MM.1S (cell line): ENCODE data around the gene MICALL1.

Experiments
- DNase-seq: peaks from one replicate; pipeline ENCODE4 v3.0.0-alpha.2; 2015
- H2AFZ ChIP-seq: fragments of 300-600 bp; sonication (generic); 2 replicates; pipeline ENCODE4 v1.6.0; 2016; ENCODE audit warnings: antibody characterized with exemption, low read length
- H3F3A ChIP-seq: fragments of 300-600 bp; sonication (generic); 2 replicates; pipeline ENCODE4 v1.6.1; 2016; ENCODE audit warnings: mild to moderate bottlenecking, antibody characterized with exemption, low read length, moderate library complexity, mixed read lengths; ENCODE audit not compliant: insufficient read depth
- H3K27ac ChIP-seq: fragments of 300-600 bp; sonication (generic); 2 replicates; pipeline ENCODE4 v1.5.1; 2016; ENCODE audit warnings: mild to moderate bottlenecking, low read length
- H3K27me3 ChIP-seq: fragments of 300-600 bp; sonication (generic); replicated peaks from 2 replicates; pipeline ENCODE4 v1.6.0; 2016; ENCODE audit warnings: low read length; ENCODE audit not compliant: insufficient read depth
- H3K36me3 ChIP-seq: fragments of 300-600 bp; sonication (generic); replicated peaks from 2 replicates; pipeline ENCODE4 v1.6.1; 2016; ENCODE audit warnings: mild to moderate bottlenecking, low read length, mixed read lengths; ENCODE audit not compliant: insufficient read depth
- H3K4me1 ChIP-seq: fragments of 300-600 bp; sonication (generic); 2 replicates; pipeline ENCODE4 v1.6.1; 2016; ENCODE audit warnings: low read length, mixed read lengths
- H3K4me2 ChIP-seq: fragments of 300-600 bp; sonication (generic); 2 replicates; pipeline ENCODE4 v1.6.0; 2016; ENCODE audit warnings: low read depth, low read length
- H3K4me3 ChIP-seq: fragments of 300-600 bp; sonication (generic); 2 replicates; pipeline ENCODE4 v1.5.1; 2016; ENCODE audit warnings: low read length, mixed read lengths
- H3K79me2 ChIP-seq: fragments of 300-600 bp; sonication (generic); 2 replicates; pipeline ENCODE4 v1.6.1; 2016; ENCODE audit warnings: mixed run types, low read length, mixed read lengths
- H3K9ac ChIP-seq: fragments of 300-600 bp; sonication (generic); 2 replicates; pipeline ENCODE4 v1.6.1; 2016; ENCODE audit warnings: low read length, mixed read lengths
- H3K9me2 ChIP-seq: fragments of 300-600 bp; sonication (generic); replicated peaks from 2 replicates; pipeline ENCODE4 v1.6.1; 2016; ENCODE audit warnings: mild to moderate bottlenecking, low read length, mixed read lengths; ENCODE audit not compliant: insufficient read depth
- H3K9me3 ChIP-seq: fragments of 300-600 bp; sonication (generic); replicated peaks from 2 replicates; pipeline ENCODE4 v1.6.1; 2016; ENCODE audit warnings: mild to moderate bottlenecking, low read length, mixed read lengths; ENCODE audit not compliant: insufficient read depth
- H4K20me1 ChIP-seq: fragments of 300-600 bp; sonication (generic); 2 replicates; pipeline ENCODE4 v1.6.1; 2016; ENCODE audit warnings: mild to moderate bottlenecking, low read length, moderate library complexity, mixed read lengths; ENCODE audit not compliant: insufficient read depth
- CTCF ChIP-seq: fragments of 300-600 bp; sonication (generic); IDR thresholded peaks from 2 replicates; pipeline ENCODE4 v1.5.1; 2016; ENCODE audit warnings: antibody characterized with exemption, low read length, mixed read lengths
- EZH2 ChIP-seq: fragments of 300-600 bp; sonication (generic); optimal IDR thresholded peaks from 2 replicates; pipeline ENCODE3; 2017; ENCODE audit warnings: low read depth, mild to moderate bottlenecking, antibody characterized with exemption, low read length, mixed read lengths
- EZH2phosphoT487 ChIP-seq: fragments of 300-600 bp; sonication (generic); IDR thresholded peaks from 2 replicates; pipeline ENCODE4 v1.6.1; 2018; ENCODE audit warnings: antibody characterized with exemption, low read length

The MICALL1 gene

GRCh38 chr22:37931893-37932389 is 25.8 kb downstream of the MICALL1 start:
- no peak for DNase-seq
- TF ChIP-seq CTCF, result no peak
- TF ChIP-seq EZH2, result no peak
- TF ChIP-seq EZH2phosphoT487, result no peak
- Histone ChIP-seq H3K27me3 (no peaks in the 10 kb centered on the region), H3K9me3 (no peaks in the 10 kb centered on the region), H3K79me2 (no peaks in the 10 kb centered on the region), H3K4me1 (peaks cover 6% of the 10 kb centered on the region), H4K20me1 (no peaks in the 10 kb centered on the region), H3K36me3 (no peaks in the 10 kb centered on the region), H2AFZ (no peak overlapping the region), H3K9me2 (no peaks in the 10 kb centered on the region), H3K9ac (no peak overlapping the region), H3K4me3 (no peak overlapping the region), H3K4me2 (no peak overlapping the region), H3F3A (peaks cover 3% of the 10 kb centered on the region; the same call in 1 of the 2 replicates), H3K27ac (no peak overlapping the region)

GRCh38 chr22:37932401-37932800 is 26.3 kb downstream of the MICALL1 start:
- TF ChIP-seq EZH2phosphoT487 (no peak), CTCF (no peak), EZH2 (no peak)
- H3K4me2 ChIP-seq, result no peak overlapping the region
- no peaks in the 10 kb centered on the region for H3K27me3 ChIP-seq
- no peak overlapping the region for H2AFZ ChIP-seq
- DNase-seq, result no peak
- no peak overlapping the region for H3K9ac ChIP-seq
- no peaks in the 10 kb centered on the region for H3K36me3 ChIP-seq
- H3K79me2 ChIP-seq, result no peaks in the 10 kb centered on the region
- H3F3A ChIP-seq, result peaks cover 3% of the 10 kb centered on the region; the same call in 1 of the 2 replicates
- H3K4me3 ChIP-seq, result no peak overlapping the region
- no peak overlapping the region for H3K27ac ChIP-seq
- peaks cover 6% of the 10 kb centered on the region for H3K4me1 ChIP-seq
- H3K9me3 ChIP-seq, result no peaks in the 10 kb centered on the region
- H3K9me2 ChIP-seq, result no peaks in the 10 kb centered on the region
- H4K20me1 ChIP-seq, result no peaks in the 10 kb centered on the region

- TF ChIP-seq EZH2phosphoT487 (no peak), CTCF (no peak), EZH2 (no peak)
- Histone ChIP-seq H3K79me2 (no peaks in the 10 kb centered on the region), H3K4me1 (peaks cover 6% of the 10 kb centered on the region), H3K9ac (no peak overlapping the region), H3F3A (peaks cover 3% of the 10 kb centered on the region; the same call in 1 of the 2 replicates), H3K27ac (no peak overlapping the region), H3K27me3 (no peaks in the 10 kb centered on the region), H4K20me1 (no peaks in the 10 kb centered on the region), H3K9me3 (no peaks in the 10 kb centered on the region), H3K4me3 (no peak overlapping the region), H2AFZ (no peak overlapping the region), H3K9me2 (no peaks in the 10 kb centered on the region), H3K36me3 (no peaks in the 10 kb centered on the region), H3K4me2 (no peak overlapping the region)
- no peak for DNase-seq
Observed at GRCh38 chr22:37932821-37933578, 26.9 kb downstream of the MICALL1 start.
